IPS-11a (cell line): ENCODE results near the gene PLET1.
A peak's percentile ranks its signal among the peaks of the same experiment; 100 is the strongest.

Experiments
- H3K4me3 ChIP-seq: one replicate; pipeline ENCODE4 v1.5.1; 2013; ENCODE audit warnings: low read depth, low read length, control low read depth

Gene PLET1

GRCh38 chr11:112260490-112260889 is at the start of gene PLET1:
TSS of gene PLET1 (minus strand) at chr11:112260860. CDS start at chr11:112260589, 271 bp downstream.
- H3K4me3 ChIP-seq, result no peak within 1 kb of the TSS

- no peak overlapping the region for H3K4me3 ChIP-seq
Observed at GRCh38 chr11:112310419-112310818, 49.8 kb upstream of the PLET1 start.

GRCh38 chr11:112308651-112309050 is 48.0 kb upstream of the PLET1 start:
- no peak overlapping the region for H3K4me3 ChIP-seq

GRCh38 chr11:112307616-112308015 is 47.0 kb upstream of the PLET1 start:
- H3K4me3 ChIP-seq, result no peak overlapping the region

GRCh38 chr11:112306230-112306629 is 45.6 kb upstream of the PLET1 start:
- H3K4me3 ChIP-seq, result no peak overlapping the region

GRCh38 chr11:112304914-112305313 is 44.3 kb upstream of the PLET1 start:
- H3K4me3 ChIP-seq, result no peak overlapping the region

- no peak overlapping the region for H3K4me3 ChIP-seq
Observed at GRCh38 chr11:112303616-112304015, 43.0 kb upstream of the PLET1 start.

- no peak overlapping the region for H3K4me3 ChIP-seq
Observed at GRCh38 chr11:112302226-112302868, 41.7 kb upstream of the PLET1 start.

- no peak overlapping the region for H3K4me3 ChIP-seq
Observed at GRCh38 chr11:112300094-112300786, 39.6 kb upstream of the PLET1 start.

GRCh38 chr11:112298535-112298934 is 37.9 kb upstream of the PLET1 start:
- H3K4me3 ChIP-seq, result no peak overlapping the region

- H3K4me3 ChIP-seq, result no peak overlapping the region
Observed at GRCh38 chr11:112297248-112297866, 36.7 kb upstream of the PLET1 start.

GRCh38 chr11:112296044-112296443 is 35.4 kb upstream of the PLET1 start:
- H3K4me3 ChIP-seq, result no peak overlapping the region

- H3K4me3 ChIP-seq, result no peak overlapping the region
Observed at GRCh38 chr11:112294688-112295340, 34.2 kb upstream of the PLET1 start.

GRCh38 chr11:112293614-112294013 is 33.0 kb upstream of the PLET1 start:
- no peak overlapping the region for H3K4me3 ChIP-seq

- no peak overlapping the region for H3K4me3 ChIP-seq
Observed at GRCh38 chr11:112292785-112293407, 32.2 kb upstream of the PLET1 start.

GRCh38 chr11:112292188-112292587 is 31.5 kb upstream of the PLET1 start:
- H3K4me3 ChIP-seq, result no peak overlapping the region

GRCh38 chr11:112291191-112291590 is 30.5 kb upstream of the PLET1 start:
- H3K4me3 ChIP-seq, result no peak overlapping the region

- H3K4me3 ChIP-seq, result peak overlapping the region; percentile 65
Observed at GRCh38 chr11:112290493-112290850, 29.8 kb upstream of the PLET1 start.

- peak overlapping the region; percentile 65 for H3K4me3 ChIP-seq
Observed at GRCh38 chr11:112289588-112290492, 29.2 kb upstream of the PLET1 start.

GRCh38 chr11:112288021-112288420 is 27.4 kb upstream of the PLET1 start:
- H3K4me3 ChIP-seq, result no peak overlapping the region
